Activated T-helper 2 cell treated with anti-CD3 and anti-CD28 coated beads, Interferon-gamma antibody, Interleukin-2, Interleukin-4, amounts not matched to agents 10 μg/mL and 5 μg/mL and 100 μg/mL, durations not matched to agents 14 hours and 24 hours and 36 hours (primary cell): ENCODE measurements around the gene ARCN1. TPM values are rescaled to one million over a fixed set of nuclear protein-coding genes. Genes with fewer than 3 reads are reported as not detected.

Experiments
- DNase-seq: peaks from one replicate; pipeline ENCODE4 v3.0.0; 2021; ENCODE audit warnings: low spot score
- H3K27ac Mint-ChIP-seq: one replicate; pipeline ENCODE4 v1.8.0; 2021; ENCODE audit warnings: mixed read lengths
- H3K27me3 Mint-ChIP-seq: one replicate; pipeline ENCODE4 v1.8.0; 2021; ENCODE audit warnings: low read depth, mixed read lengths
- H3K36me3 Mint-ChIP-seq: one replicate; pipeline ENCODE4 v1.8.0; 2021; ENCODE audit warnings: low read depth, mixed read lengths
- H3K4me1 Mint-ChIP-seq: one replicate; pipeline ENCODE4 v1.8.0; 2021; ENCODE audit warnings: low read depth, mixed read lengths
- H3K4me3 Mint-ChIP-seq: one replicate; pipeline ENCODE4 v1.8.0; 2021; ENCODE audit warnings: low read depth, mild to moderate bottlenecking, moderate library complexity, mixed read lengths
- H3K9me3 Mint-ChIP-seq: one replicate; pipeline ENCODE4 v1.8.0; 2021; ENCODE audit warnings: mixed read lengths
- intact Hi-C: fragments of 100-400 bp; cut with micrococcal nuclease; formaldehyde crosslinking; loops from one replicate; pipeline ENCODE4 v1.15.1; 2023
- total RNA-seq: library from RNA; stranded (reverse); gene quantifications from 2 replicates; pipeline ENCODE4 v1.2.3, GENCODE V29; 2022

The ARCN1 gene
- total RNA-seq, 1 donor from 2014 or later, result 132 TPM

GRCh38 chr11:118632577-118633318, 60.5 kb downstream of the ARCN1 start:
- Mint-ChIP-seq H3K27me3 (peaks cover 4% of the 10 kb centered on the region), H3K36me3 (no peaks in the 10 kb centered on the region), H3K4me3 (no peak overlapping the region), H3K9me3 (no peaks in the 10 kb centered on the region), H3K4me1 (peaks cover 3% of the 10 kb centered on the region), H3K27ac (no peak overlapping the region)
- intact Hi-C loops, result no loop called here
- DNase-seq, result no peak

GRCh38 chr11:118633319-118633690, 61.1 kb downstream of the ARCN1 start:
- intact Hi-C loops, result no loop called here
- Mint-ChIP-seq H3K27ac (no peak overlapping the region), H3K4me1 (peaks cover 3% of the 10 kb centered on the region), H3K27me3 (peaks cover 4% of the 10 kb centered on the region), H3K9me3 (no peaks in the 10 kb centered on the region), H3K36me3 (no peaks in the 10 kb centered on the region), H3K4me3 (no peak overlapping the region)
- no peak for DNase-seq

DNA sequence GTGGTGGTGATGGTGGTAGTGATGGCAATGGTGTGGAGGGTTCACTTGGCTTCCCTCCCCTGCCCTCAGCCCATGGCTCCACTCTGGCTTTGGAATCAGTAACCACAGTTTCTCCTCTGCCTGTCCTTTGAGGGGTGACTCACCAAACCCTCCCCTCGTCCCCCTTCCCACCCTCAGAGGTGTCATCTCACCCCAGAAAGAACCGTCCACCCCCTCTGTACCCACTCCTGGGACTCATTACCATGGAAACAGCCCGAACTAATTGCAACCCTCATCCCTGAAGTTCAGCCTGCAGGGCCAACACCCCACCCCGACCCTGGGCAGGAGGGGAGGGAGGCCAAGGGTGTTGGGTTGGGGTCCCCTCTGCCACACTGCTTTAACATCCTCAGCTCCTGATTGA, 61.8 kb downstream of the ARCN1 start:
- peaks cover 3% of the 10 kb centered on the region for H3K4me1 Mint-ChIP-seq
- no peak overlapping the region for H3K27ac Mint-ChIP-seq
- DNase-seq, result no peak
- no peaks in the 10 kb centered on the region for H3K36me3 Mint-ChIP-seq
- no peaks in the 10 kb centered on the region for H3K9me3 Mint-ChIP-seq
- intact Hi-C loops, result no loop called here
- H3K4me3 Mint-ChIP-seq, result no peak overlapping the region
- H3K27me3 Mint-ChIP-seq, result peaks cover 4% of the 10 kb centered on the region

- Mint-ChIP-seq H3K27me3 (peaks cover 4% of the 10 kb centered on the region), H3K36me3 (no peaks in the 10 kb centered on the region), H3K4me3 (no peak overlapping the region), H3K27ac (no peak overlapping the region), H3K4me1 (peaks cover 3% of the 10 kb centered on the region), H3K9me3 (no peaks in the 10 kb centered on the region)
- DNase-seq, result no peak
- intact Hi-C loops, result no loop called here
Observed at GRCh38 chr11:118634431-118635236, 62.4 kb downstream of the ARCN1 start.

- no peak overlapping the region for H3K4me3 Mint-ChIP-seq
- H3K36me3 Mint-ChIP-seq, result no peaks in the 10 kb centered on the region
Observed at GRCh38 chr11:118635237-118635591, 63.0 kb downstream of the ARCN1 start.

GRCh38 chr11:118635642-118636041, 63.4 kb downstream of the ARCN1 start:
- no peak overlapping the region for H3K4me3 Mint-ChIP-seq
- peaks cover 4% of the 10 kb centered on the region for H3K27me3 Mint-ChIP-seq
- intact Hi-C loops, result no loop called here
- peaks cover 3% of the 10 kb centered on the region for H3K4me1 Mint-ChIP-seq
- H3K9me3 Mint-ChIP-seq, result no peaks in the 10 kb centered on the region
- no peak for DNase-seq
- H3K27ac Mint-ChIP-seq, result no peak overlapping the region
- H3K36me3 Mint-ChIP-seq, result no peaks in the 10 kb centered on the region

More at GRCh38 chr11:118635237-118635591, 63.0 kb downstream of the ARCN1 start:
- H3K9me3 Mint-ChIP-seq, result no peaks in the 10 kb centered on the region
- no peak overlapping the region for H3K27ac Mint-ChIP-seq
- no peak for DNase-seq
- H3K4me1 Mint-ChIP-seq, result peaks cover 3% of the 10 kb centered on the region
- peaks cover 4% of the 10 kb centered on the region for H3K27me3 Mint-ChIP-seq
- intact Hi-C loops, result no loop called here

GRCh38 chr11:118636569-118637290, 64.5 kb downstream of the ARCN1 start:
- intact Hi-C loops, result no loop called here
- Mint-ChIP-seq H3K9me3 (no peaks in the 10 kb centered on the region), H3K4me1 (peaks cover 3% of the 10 kb centered on the region), H3K27ac (no peak overlapping the region), H3K27me3 (peaks cover 4% of the 10 kb centered on the region), H3K36me3 (no peaks in the 10 kb centered on the region), H3K4me3 (no peak overlapping the region)
- no peak for DNase-seq

DNA sequence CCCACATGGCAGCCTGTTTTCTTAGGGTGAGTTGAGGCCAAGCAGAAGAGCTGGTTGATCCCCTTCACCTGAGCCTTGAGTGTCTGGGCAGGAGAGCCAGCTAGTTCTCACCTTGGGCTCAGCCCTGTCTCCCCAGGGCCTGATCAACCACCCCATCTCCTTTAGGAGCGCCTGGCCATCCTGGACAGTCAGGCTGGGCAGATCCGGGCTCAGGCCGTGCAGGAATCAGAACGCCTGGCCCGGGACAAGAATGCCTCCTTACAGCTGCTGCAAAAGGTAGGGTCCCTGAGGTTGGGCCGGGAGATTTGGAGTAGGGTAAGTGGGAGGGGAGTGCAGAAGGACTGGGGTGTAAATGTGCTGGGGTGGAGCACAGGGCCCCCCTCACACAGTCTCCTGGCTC, 66.5 kb downstream of the ARCN1 start:
- Mint-ChIP-seq H3K9me3 (no peaks in the 10 kb centered on the region), H3K27ac (no peak overlapping the region), H3K4me1 (peaks cover 2% of the 10 kb centered on the region), H3K36me3 (no peaks in the 10 kb centered on the region), H3K27me3 (peaks cover 1% of the 10 kb centered on the region), H3K4me3 (no peak overlapping the region)
- intact Hi-C loops, result no loop called here
- DNase-seq, result no peak

DNA sequence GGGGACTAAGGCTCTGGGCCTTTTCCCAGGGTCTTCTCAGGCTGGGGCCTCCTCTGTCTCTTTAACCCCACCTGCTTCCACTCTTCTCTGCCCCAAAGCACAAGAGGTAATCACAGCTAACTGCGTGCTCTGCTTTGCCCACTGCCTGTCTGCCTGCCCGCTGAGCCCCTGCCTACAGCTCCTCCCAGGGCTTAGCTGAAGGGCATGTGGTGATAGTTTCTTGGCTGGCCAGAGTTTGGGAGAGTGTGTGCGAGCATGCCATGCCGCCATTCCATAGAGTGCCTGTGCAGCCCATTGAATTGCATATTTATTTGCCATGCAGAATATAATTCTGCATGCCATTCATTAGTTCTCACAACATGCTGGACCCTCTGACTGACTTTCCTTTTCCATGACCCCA, 67.7 kb downstream of the ARCN1 start:
- H3K4me1 Mint-ChIP-seq, result no peaks in the 10 kb centered on the region
- no peak overlapping the region for H3K27ac Mint-ChIP-seq
- no peak for DNase-seq
- no peak overlapping the region for H3K4me3 Mint-ChIP-seq
- intact Hi-C loops, result no loop called here
- H3K9me3 Mint-ChIP-seq, result no peaks in the 10 kb centered on the region
- H3K27me3 Mint-ChIP-seq, result peaks cover 1% of the 10 kb centered on the region
- H3K36me3 Mint-ChIP-seq, result no peaks in the 10 kb centered on the region

DNA sequence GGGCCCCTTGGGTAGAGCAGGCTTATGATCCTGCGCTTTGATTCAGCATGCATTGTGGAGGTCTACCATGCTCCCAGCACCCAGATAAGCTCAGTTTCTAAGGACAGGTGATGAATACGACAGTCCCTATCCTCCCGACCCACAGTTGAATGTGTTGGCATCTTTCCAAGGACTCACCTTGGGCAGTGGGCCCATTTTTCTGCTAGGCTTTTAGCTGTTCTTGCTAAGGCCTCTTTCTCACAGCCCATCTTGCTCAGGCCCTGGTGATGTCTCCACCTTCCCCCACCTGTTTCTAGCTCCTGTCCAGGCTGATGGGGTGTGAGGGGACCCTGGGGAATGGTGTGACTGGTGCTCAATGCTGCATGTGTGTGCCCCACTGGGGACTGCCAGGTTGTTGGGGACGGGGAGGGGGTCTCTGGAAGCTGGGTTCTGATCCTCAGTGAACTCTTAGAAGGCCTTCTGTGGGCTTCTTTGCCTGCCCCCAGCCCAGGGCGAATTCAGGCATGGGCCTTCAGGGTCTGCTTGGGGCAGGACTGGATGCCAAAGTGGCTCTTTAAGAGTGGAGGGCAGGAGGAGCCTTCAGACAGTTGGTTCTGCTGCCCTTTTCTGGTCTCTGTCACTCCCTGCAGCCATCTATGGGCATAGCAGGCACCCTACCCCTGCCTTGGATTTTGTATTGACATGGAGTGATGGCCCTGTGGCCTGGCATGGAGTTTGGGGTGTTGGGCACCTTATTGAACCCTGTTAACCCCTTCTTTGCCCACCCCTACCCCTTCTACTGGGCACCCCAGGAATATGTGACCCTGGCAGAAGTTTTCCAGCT, 68.3 kb downstream of the ARCN1 start:
- DNase-seq, result no peak
- intact Hi-C loops, result no loop called here
- Mint-ChIP-seq H3K27me3 (peaks cover 1% of the 10 kb centered on the region), H3K4me1 (no peaks in the 10 kb centered on the region), H3K9me3 (no peaks in the 10 kb centered on the region), H3K4me3 (no peak overlapping the region), H3K36me3 (no peaks in the 10 kb centered on the region), H3K27ac (no peak overlapping the region)

GRCh38 chr11:118641397-118642019, 69.3 kb downstream of the ARCN1 start:
- H3K9me3 Mint-ChIP-seq, result no peaks in the 10 kb centered on the region
- no peaks in the 10 kb centered on the region for H3K4me1 Mint-ChIP-seq
- no peak overlapping the region for H3K4me3 Mint-ChIP-seq
- H3K27ac Mint-ChIP-seq, result no peak overlapping the region
- no peak for DNase-seq
- intact Hi-C loops, result no loop called here
- H3K27me3 Mint-ChIP-seq, result no peaks in the 10 kb centered on the region
- H3K36me3 Mint-ChIP-seq, result no peaks in the 10 kb centered on the region
